T-helper 1 cell treated with Interleukin-12 subunit alpha and Interleukin-12 subunit beta and Interleukin-4 antibody, amounts not matched to agents 30 μg/mL and 1 μg/mL, for 36 hours (primary cell): ENCODE results near the gene PRKN.

ENCODE experiments used
- H3K27ac Mint-ChIP-seq: one replicate; pipeline ENCODE4 v1.8.0; 2021; ENCODE audit warnings: mild to moderate bottlenecking, mixed read lengths
- H3K27me3 Mint-ChIP-seq: one replicate; pipeline ENCODE4 v1.8.0; 2021; ENCODE audit warnings: low read depth, mixed read lengths
- H3K36me3 Mint-ChIP-seq: one replicate; pipeline ENCODE4 v1.8.0; 2021; ENCODE audit warnings: low read depth, mixed read lengths
- H3K4me1 Mint-ChIP-seq: one replicate; pipeline ENCODE4 v1.8.0; 2021; ENCODE audit warnings: low read depth, mixed read lengths
- H3K4me3 Mint-ChIP-seq: one replicate; pipeline ENCODE4 v1.8.0; 2021; ENCODE audit warnings: mild to moderate bottlenecking, moderate library complexity, mixed read lengths
- H3K9me3 Mint-ChIP-seq: one replicate; pipeline ENCODE4 v1.8.0; 2021; ENCODE audit warnings: mixed read lengths

The PRKN gene

DNA sequence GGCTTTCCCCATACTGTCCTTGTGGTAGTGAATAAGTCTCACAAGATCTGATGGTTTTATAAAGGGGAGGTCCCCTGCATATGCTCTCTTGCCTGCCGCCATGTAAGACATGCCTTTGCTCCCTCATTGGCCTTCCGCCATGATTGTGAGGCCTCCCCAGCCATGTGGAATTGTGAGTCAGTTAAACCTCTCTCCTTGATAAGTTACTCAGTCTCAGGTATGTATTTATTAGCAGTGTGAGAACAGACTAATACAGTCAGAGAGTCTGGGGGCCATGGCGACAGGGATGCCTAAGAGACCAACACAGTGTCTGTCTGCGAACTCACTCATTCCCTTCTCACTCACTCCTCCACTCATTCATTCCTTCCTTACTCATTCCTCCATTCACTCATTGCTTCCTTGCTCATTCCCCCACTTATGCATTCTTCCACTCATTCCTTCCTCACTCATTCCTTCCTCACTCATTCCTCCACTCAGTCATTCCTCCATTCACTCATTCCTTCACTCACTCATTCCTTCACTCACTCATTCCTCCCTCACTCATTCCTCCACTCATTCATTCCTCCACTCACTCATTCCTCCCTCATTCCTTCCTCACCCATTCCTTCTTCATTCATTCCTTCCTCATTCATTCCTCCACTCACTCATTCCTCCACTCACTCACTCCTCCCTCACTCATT lies 1316.2 kb downstream of the PRKN start:
- no peaks in the 10 kb centered on the region for H3K4me1 Mint-ChIP-seq
- H3K9me3 Mint-ChIP-seq, result no peaks in the 10 kb centered on the region
- peaks cover 1% of the 10 kb centered on the region for H3K27me3 Mint-ChIP-seq
- no peaks in the 10 kb centered on the region for H3K36me3 Mint-ChIP-seq
- no peak overlapping the region for H3K4me3 Mint-ChIP-seq
- H3K27ac Mint-ChIP-seq, result no peak overlapping the region

DNA sequence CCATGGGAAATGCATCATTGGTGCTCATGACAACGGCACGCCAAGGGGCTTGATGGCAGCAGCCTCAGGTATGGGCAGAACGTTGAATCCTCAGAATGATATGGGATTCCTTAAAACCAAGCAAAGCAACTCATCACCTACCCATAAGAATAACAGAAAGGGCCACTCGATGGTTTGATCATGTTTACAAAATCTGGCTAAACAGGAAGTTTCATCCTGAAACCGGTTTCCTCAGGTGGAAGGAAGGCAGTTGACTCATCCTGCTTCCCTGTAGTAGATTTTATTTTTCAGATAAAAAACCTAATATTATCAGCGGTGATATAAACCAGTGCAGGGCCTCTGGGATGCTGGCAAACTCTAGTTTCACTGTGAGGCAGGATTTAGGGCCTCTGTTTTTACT lies 1316.8 kb downstream of the PRKN start:
- Mint-ChIP-seq H3K4me3 (no peak overlapping the region), H3K9me3 (no peaks in the 10 kb centered on the region), H3K4me1 (no peaks in the 10 kb centered on the region), H3K27ac (no peak overlapping the region), H3K36me3 (no peaks in the 10 kb centered on the region), H3K27me3 (peaks cover 5% of the 10 kb centered on the region)

- Mint-ChIP-seq H3K9me3 (no peaks in the 10 kb centered on the region), H3K4me3 (no peak overlapping the region), H3K27ac (no peak overlapping the region)
Measured at GRCh38 chr6:161410076-161410475, 1317.5 kb downstream of the PRKN start.

DNA sequence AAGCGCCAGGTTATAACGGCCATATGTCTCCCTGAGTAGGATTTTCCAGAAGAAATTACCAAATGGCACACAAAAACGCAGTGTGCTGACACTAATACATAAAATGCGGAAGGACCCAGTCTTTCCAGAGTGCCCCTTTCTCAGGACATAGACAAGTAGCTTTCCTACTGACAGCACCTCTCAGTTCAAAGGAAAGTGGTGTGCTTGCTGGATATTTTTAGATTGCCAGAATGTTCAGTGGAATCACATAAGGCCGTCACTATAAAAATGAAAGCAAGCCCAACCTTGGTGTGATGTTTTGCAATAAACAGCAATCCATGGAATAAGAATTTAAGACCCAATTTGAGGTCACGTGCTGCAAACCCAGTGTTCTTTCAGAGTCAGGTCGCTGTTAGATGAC lies 1318.2 kb downstream of the PRKN start:
- Mint-ChIP-seq H3K4me1 (no peaks in the 10 kb centered on the region), H3K4me3 (no peak overlapping the region), H3K9me3 (no peaks in the 10 kb centered on the region), H3K27me3 (peaks cover 5% of the 10 kb centered on the region), H3K27ac (no peak overlapping the region), H3K36me3 (no peaks in the 10 kb centered on the region)

More at GRCh38 chr6:161410076-161410475, 1317.5 kb downstream of the PRKN start:
- Mint-ChIP-seq H3K4me1 (no peaks in the 10 kb centered on the region), H3K36me3 (no peaks in the 10 kb centered on the region), H3K27me3 (peaks cover 5% of the 10 kb centered on the region)

DNA sequence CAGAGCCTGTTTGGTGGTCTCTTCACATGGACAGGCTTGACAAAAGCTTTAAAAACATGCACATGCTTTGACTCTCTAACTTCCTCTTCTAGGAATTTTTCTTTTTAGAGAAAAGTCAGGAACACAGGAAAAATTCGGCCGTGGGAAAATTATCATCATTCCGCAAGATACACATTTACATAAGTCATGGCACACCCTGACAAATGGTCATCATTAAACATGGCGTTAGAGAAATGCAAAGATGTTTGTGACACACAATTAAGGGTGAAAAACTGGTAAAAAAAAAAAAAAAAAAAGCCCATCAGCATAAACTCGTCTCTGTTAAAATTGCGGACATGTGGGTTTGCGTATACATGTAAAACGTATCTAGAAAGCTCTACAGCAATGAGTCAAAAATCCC lies 1319.5 kb downstream of the PRKN start:
- Mint-ChIP-seq H3K27ac (no peak overlapping the region), H3K9me3 (no peaks in the 10 kb centered on the region), H3K4me3 (no peak overlapping the region), H3K36me3 (no peaks in the 10 kb centered on the region), H3K27me3 (peaks cover 5% of the 10 kb centered on the region), H3K4me1 (no peaks in the 10 kb centered on the region)

DNA sequence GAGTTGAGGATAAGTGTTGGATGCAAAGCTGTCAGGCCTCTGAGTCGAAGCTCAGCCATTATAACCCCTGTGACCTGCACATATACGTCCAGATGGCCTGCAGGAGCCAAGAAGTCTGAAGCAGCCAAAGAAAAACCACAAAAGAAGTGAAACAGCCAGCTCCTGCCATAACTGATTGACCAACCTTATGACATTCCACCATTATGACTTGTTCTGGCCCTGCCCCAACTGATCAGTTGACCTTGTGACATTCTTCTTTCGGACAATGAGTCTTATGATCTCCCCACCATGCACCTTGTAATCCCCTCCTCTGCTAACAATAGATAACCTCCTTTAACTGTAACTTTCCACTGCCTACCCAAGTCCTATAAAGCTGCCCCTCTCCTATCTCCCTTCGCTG lies 1320.0 kb downstream of the PRKN start:
- no peaks in the 10 kb centered on the region for H3K4me1 Mint-ChIP-seq
- peaks cover 5% of the 10 kb centered on the region for H3K27me3 Mint-ChIP-seq
- H3K9me3 Mint-ChIP-seq, result no peaks in the 10 kb centered on the region
- no peak overlapping the region for H3K27ac Mint-ChIP-seq
- no peaks in the 10 kb centered on the region for H3K36me3 Mint-ChIP-seq
- H3K4me3 Mint-ChIP-seq, result no peak overlapping the region

GRCh38 chr6:161407115-161407514 lies 1320.5 kb downstream of the PRKN start:
- H3K9me3 Mint-ChIP-seq, result no peaks in the 10 kb centered on the region
- no peak overlapping the region for H3K4me3 Mint-ChIP-seq
- no peak overlapping the region for H3K27ac Mint-ChIP-seq
- no peaks in the 10 kb centered on the region for H3K4me1 Mint-ChIP-seq
- H3K27me3 Mint-ChIP-seq, result peaks cover 5% of the 10 kb centered on the region
- no peaks in the 10 kb centered on the region for H3K36me3 Mint-ChIP-seq

- peaks cover 5% of the 10 kb centered on the region for H3K27me3 Mint-ChIP-seq
- H3K4me3 Mint-ChIP-seq, result no peak overlapping the region
- no peaks in the 10 kb centered on the region for H3K4me1 Mint-ChIP-seq
- no peaks in the 10 kb centered on the region for H3K9me3 Mint-ChIP-seq
- H3K27ac Mint-ChIP-seq, result no peak overlapping the region
- no peaks in the 10 kb centered on the region for H3K36me3 Mint-ChIP-seq
Measured at GRCh38 chr6:161406646-161407045, 1320.9 kb downstream of the PRKN start.

GRCh38 chr6:161405418-161405817 lies 1322.1 kb downstream of the PRKN start:
- Mint-ChIP-seq H3K4me3 (no peak overlapping the region), H3K27me3 (peaks cover 5% of the 10 kb centered on the region), H3K9me3 (no peaks in the 10 kb centered on the region), H3K36me3 (no peaks in the 10 kb centered on the region), H3K4me1 (no peaks in the 10 kb centered on the region), H3K27ac (no peak overlapping the region)

- H3K9me3 Mint-ChIP-seq, result no peaks in the 10 kb centered on the region
- H3K36me3 Mint-ChIP-seq, result no peaks in the 10 kb centered on the region
- H3K27ac Mint-ChIP-seq, result no peak overlapping the region
- no peaks in the 10 kb centered on the region for H3K4me1 Mint-ChIP-seq
- H3K4me3 Mint-ChIP-seq, result no peak overlapping the region
- H3K27me3 Mint-ChIP-seq, result peaks cover 8% of the 10 kb centered on the region
Measured at GRCh38 chr6:161403717-161404116, 1323.8 kb downstream of the PRKN start.

DNA sequence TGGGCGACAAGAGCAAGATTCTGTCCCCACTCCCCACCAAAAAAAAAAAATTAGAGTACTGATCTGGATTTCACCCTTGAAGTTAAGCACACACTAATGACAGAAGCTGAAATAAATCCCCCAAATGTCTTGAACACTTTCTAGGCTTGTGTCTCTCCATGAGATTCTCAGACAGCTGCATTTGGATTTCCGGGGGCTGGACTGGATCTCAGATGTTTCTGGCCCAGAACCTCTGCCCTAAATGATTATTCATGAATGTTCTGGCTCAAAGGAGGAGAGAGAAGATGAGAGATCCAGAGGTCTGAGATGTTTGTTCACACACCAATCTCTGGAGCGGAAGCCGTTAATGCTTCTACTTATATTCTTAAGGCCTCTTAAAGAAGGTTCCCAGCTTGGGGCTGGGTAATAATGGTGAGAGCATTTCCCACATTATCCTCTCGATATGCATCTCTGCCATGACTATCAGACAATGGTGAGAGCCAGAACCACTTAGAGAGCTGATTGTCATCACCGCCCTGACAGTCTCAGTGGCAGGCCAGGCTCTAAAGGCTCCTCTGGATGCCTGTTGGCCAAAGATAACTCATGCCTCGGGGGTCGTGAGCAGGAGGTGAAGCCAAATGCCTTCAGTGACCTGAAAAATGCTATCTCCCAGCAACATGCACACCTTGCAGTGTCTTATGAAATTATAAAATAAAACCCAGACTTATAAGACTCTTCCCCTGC lies 1325.8 kb downstream of the PRKN start:
- no peaks in the 10 kb centered on the region for H3K4me1 Mint-ChIP-seq
- H3K36me3 Mint-ChIP-seq, result no peaks in the 10 kb centered on the region
- H3K27ac Mint-ChIP-seq, result no peak overlapping the region
- H3K9me3 Mint-ChIP-seq, result no peaks in the 10 kb centered on the region
- peaks cover 25% of the 10 kb centered on the region for H3K27me3 Mint-ChIP-seq
- H3K4me3 Mint-ChIP-seq, result no peak overlapping the region

DNA sequence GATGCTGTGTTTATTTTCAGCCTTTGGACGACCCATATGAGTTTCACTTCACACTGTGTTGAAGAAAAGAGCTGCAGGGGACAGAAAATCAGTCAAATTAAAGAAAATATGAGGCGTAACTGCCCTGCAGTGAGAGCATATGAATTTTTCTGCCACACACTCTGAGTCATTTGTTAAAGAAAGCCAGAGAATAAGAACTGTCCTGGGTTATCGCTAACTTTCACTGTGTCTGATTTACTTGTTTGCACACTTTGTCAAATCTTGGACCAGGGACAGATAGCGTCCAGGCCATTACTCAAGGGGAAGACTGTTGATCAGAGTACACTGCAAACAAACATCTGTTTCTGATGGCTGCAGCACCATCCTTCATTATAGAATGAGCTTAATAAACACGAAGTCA lies 1326.9 kb downstream of the PRKN start:
- Mint-ChIP-seq H3K36me3 (no peaks in the 10 kb centered on the region), H3K27me3 (peaks cover 20% of the 10 kb centered on the region), H3K4me1 (no peaks in the 10 kb centered on the region), H3K27ac (no peak overlapping the region), H3K9me3 (no peaks in the 10 kb centered on the region), H3K4me3 (no peak overlapping the region)

DNA sequence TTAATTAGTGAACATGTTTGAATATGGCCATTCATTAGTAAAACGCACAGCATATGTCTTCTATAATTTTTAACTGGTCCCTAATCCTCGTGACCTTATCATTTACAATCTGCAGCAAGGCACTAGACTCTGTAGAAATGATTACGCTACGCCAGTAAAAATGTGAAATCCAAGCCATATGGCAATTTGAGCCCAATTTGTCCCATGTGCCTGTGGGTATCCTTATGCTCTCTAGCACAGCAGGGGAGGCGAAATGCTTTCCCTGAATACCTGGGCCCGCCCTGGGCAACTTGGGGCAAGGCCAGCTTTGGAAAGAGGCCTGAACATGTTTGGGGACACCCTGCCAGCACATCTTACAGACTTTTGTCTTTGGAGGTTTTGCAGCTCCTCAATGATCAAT lies 1331.0 kb downstream of the PRKN start:
- Mint-ChIP-seq H3K27me3 (peaks cover 20% of the 10 kb centered on the region), H3K4me1 (no peaks in the 10 kb centered on the region), H3K27ac (no peak overlapping the region), H3K36me3 (no peaks in the 10 kb centered on the region), H3K9me3 (no peaks in the 10 kb centered on the region), H3K4me3 (no peak overlapping the region)

GRCh38 chr6:161395716-161396231 lies 1331.8 kb downstream of the PRKN start:
- Mint-ChIP-seq H3K4me1 (no peaks in the 10 kb centered on the region), H3K27ac (no peak overlapping the region), H3K4me3 (no peak overlapping the region), H3K36me3 (no peaks in the 10 kb centered on the region), H3K9me3 (no peaks in the 10 kb centered on the region), H3K27me3 (peaks cover 20% of the 10 kb centered on the region)

DNA sequence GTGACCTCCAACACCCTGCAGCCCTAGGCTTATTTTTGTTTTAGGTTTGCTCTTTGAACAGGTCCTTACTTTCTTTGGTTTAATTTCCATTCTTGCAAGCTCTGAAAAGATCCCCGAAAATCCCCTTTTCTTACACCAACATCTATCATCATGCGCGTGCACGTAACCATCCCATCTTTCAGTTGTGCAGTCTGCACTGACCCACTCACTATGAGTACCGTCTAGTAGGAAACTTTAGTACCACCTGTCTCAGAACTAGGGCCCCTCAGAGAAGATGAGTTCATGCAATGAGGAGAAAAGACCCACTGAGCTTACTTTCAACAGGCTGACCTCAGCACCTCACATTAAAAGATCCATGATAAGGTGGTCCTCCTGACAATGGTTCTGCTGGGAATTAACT lies 1333.1 kb downstream of the PRKN start:
- H3K4me1 Mint-ChIP-seq, result no peaks in the 10 kb centered on the region
- H3K36me3 Mint-ChIP-seq, result no peaks in the 10 kb centered on the region
- no peak overlapping the region for H3K27ac Mint-ChIP-seq
- no peak overlapping the region for H3K4me3 Mint-ChIP-seq
- peaks cover 20% of the 10 kb centered on the region for H3K27me3 Mint-ChIP-seq
- no peaks in the 10 kb centered on the region for H3K9me3 Mint-ChIP-seq
